HG03095 (cell line): ENCODE measurements around the gene OSBPL2.

Experiments used
- ATAC-seq: cut with Tn5 transposase; IDR thresholded peaks from one replicate; pipeline ENCODE4 v1.9.1; 2021; ENCODE audit warnings: moderate library complexity; ENCODE audit not compliant: unreplicated experiment

Gene OSBPL2

DNA sequence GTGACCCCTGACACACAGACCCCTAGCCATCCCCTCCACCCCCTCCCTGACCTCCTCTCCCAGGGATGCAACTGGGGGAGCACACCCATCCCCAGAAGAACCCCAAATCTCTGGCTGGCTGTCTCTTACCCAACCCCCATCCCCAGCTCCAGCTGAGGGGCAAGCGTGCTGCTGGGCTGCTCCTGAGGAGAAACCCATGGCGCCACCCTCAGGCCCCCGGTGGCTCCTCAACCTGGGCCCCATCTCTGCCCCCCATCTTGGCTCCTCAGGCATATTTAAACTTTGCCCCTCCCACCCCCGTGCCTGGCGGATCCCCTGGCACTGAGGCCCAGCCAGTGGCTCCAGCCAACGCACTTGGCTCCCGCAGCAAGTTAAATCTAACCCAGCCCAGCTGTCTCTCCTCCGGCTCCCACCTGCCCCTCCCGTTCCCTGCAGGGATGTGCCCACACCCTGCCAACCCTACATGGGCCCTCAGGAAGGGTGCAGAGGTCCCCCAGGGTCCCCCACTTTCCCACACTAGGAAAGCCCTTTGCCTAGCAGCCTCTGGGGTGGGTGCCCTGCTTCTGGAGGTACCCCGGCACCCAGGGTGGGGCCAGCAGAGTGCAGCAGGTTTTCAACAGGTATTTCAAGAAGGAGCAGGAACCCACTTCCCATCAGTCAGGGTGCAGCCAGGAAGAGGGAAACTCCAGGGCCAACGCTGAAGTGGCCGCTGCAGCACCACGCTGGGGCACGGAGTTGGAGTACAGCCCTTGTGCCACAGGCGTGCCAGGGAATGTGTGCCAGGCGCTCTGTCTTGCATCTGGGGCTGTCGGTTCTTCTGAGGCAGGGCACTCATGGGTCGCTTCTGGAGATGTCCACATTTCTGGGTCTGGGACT, 5.3 kb upstream of the OSBPL2 start:
- ATAC-seq, result no peak

DNA sequence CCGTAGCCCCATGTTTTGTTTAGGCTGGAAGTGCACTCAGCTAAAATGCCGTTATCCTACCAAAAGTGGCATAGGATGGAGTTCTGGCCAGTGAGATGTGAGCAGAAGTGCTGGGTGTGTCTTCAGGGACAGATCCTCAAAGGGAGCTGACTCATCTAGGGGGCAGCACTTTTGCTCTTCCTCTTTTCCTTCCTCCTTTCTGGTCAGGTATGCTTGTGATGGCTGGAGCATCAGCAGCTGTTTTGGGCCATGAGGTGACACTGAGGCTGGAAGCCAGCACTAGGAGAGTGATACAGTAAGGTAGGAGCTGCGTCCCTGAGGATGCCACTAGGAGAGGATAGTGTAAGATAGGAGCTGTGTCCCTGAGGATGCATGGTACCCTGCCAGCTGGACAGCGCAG, 4.6 kb upstream of the OSBPL2 start:
- no peak for ATAC-seq

- no peak for ATAC-seq
These were observed 4.0 kb upstream of the OSBPL2 start for GRCh38 chr20:62234339-62234738.

- ATAC-seq, result no peak
These were observed 3.1 kb upstream of the OSBPL2 start for GRCh38 chr20:62235001-62235776.

DNA sequence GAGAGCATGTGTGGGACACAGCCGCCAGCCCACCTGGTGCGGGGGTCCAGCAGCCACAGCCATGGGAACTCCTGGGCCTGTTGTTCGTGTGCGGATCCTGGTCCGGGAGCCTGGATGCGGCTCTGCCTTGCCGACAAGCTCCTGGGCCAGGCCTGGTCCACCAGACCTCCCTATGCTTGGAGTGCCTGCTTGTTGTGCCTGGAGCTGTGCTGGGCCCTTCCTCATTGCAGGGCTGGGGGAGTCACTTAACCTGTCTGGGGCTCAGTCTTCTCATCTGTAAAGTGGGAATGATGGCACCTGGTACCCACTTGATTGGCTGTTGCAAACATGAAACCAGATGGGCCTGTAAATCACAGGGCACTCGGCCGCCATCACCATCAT, 2.6 kb upstream of the OSBPL2 start:
- ATAC-seq, result no peak

DNA sequence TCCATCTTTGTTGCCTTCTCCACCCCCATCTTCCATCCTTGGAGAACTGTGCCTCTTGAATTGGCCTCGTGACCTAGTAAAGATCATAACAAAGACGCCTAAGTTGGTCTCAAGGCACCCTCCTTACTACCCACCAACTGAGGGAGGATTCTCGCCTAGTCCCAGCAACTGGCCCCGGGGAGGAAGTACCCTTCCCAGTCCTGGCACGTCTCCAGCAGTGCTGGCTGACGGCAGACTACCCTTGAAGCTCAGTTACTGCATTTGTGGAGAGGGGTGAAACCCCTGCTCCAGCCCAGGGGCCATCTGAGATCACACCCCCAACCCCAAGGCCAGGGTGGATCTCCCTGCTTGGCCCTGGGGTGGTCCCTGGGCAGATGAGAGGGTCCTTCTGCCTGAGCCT, 2.1 kb upstream of the OSBPL2 start:
- no peak for ATAC-seq

DNA sequence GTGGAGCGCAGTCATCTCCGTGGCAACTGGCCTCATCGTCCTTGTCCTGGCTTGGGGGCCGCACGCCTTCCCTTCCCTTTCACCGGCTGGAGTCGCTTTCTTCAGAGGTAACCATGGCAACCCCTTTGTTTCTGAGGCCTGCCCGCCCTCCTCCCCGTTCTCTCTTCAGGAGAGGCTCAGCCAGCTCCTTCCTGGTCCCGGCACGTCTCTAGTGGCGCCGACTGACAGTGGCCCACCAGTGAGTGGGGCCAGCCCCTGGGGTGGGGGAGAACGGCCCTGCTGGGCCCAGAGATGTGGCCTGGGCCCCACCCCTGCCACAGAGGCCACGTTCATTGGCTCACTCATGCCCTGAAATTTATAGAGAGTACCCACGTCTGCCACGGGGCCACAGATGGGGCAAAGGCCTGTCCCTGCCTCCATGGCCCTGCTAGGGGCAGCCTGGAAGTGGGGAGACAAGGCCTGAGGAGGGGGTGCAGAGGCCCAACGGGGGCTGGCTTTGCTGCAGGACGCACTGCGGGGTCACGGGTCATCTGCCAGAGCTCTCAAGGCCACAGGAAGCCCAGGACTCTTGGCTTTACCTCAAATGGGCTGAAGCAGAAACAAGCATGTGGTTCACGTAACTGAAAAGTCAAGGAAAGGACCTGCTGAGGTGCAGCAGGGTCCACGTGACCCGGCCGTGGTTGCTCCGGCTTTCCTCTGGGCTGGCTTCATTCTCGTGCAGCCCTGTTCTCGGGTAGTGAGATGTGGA, 1.4 kb upstream of the OSBPL2 start:
- ATAC-seq, result no peak

DNA sequence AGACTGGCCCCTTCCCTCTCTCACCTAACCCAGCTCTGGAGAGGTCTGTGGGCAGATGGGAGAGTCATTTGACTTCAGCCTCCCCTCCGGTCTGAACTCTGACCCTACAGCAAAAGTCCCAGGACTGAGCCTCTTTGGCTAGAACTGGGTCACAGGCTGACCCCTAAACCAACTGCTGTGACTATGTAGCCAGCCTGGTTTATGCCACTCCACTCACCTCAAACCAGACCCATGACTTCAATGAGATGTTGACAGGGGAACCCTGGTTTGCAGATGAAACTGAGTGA, 864 bp upstream of the OSBPL2 start:
- no peak for ATAC-seq

GRCh38 chr20:62238569-62239277, 402 bp downstream of the OSBPL2 start:
- ATAC-seq, result peak; percentile 1

- ATAC-seq, result no peak
These were observed 1.1 kb downstream of the OSBPL2 start for GRCh38 chr20:62239278-62239879.

DNA sequence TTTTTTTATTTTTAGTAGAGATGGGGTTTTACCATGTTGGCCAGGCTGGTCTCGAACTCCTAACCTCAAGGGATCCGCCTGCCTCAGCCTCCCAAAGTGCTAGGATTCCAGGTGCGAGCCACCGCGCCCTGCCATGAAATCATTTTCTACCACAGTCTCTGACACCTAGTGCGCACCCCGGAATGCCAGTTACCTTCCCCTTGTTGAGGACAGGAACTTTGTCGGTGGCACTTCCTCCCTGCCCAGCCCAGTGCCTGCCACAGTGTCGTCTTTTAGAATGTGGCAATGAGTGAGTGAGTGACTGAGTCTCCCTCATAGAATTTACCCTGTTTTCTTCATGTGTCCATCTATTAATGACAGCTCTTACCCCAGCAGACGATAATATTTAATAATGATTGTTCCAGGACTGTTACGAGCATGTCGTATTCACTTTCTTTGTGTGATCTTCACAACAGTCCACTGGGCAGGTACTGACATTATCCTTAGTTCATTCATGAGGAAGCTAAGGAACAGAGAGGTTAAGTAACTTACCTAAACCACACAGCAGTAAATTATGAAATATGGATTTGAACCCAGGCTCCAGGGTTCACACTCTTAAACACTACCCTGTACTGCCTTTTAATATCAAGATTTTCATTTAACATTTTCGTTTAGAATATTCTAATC, 1.8 kb downstream of the OSBPL2 start:
- no peak for ATAC-seq

- ATAC-seq, result no peak
These were observed 3.2 kb downstream of the OSBPL2 start for GRCh38 chr20:62241506-62241905.

DNA sequence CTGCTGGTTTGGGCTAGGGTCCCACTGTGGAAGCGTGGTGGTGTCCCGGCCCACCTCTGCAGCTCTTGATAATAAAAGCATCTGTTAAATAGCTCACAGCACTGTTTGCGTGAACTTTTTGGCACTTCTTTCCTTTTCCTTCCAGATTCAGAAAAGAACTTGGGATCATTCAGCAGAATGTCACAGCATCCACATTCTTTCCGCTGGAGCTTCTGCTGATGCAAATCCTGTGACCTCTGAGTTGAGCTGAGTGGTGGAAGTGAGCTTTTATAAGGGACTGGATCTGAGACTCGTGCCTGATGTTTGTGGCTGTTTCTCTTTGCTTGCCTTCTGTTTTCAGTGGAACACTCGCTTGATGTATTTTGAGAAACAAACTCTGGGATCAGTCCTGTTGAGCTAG, 3.9 kb downstream of the OSBPL2 start:
- ATAC-seq, result no peak

DNA sequence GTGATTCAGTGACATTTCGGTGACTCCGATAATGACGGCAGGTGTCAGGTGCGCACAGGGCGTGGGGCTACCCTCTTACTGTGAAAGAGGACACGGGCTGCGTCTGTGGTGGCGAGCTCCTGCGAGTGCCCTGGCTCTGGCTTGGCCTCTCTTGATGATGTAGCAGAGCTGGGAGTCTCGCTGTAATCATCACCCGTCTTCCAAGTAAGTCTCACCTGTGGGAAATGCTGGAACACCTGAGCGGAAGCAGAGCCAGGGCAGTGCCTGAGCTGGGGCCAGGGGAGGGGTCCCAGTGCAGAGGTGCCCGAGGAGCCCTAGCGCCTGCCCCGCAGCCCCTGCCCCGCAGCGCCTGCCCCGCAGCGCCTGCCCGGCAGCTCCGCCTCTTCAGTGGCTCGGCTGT, 4.8 kb downstream of the OSBPL2 start:
- no peak for ATAC-seq

DNA sequence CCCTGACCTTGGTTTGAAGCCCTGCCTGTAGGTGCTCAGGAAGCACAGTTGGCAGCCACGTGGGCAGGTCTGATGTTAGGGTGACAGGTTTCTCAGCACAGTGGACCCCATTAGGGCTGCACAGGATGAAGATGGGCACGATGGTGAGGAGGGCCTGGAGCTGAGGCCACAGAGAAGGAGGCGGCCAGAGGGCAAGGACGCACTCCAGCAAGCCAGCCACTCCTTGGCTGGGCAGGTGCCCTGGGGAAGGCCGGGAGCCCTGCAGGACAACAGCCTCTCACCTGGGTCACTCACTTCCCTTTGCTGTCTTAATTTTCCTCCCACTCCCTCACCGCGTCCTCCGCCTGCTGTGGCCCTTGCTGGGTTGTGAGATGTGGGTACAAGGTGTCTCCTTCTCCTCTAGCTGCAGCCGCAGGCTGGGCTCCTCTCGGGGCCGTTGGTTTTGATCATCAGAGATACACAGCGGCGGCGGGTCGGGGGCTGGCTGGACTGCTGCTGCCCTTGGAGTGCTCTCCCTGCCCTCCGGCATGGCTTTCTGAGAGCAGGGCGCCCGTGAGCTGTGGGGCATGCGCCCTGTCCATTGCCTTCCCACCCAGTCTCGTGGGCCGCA, 5.7 kb downstream of the OSBPL2 start:
- ATAC-seq, result no peak

- ATAC-seq, result no peak
These were observed 6.4 kb downstream of the OSBPL2 start for GRCh38 chr20:62244644-62245108.

DNA sequence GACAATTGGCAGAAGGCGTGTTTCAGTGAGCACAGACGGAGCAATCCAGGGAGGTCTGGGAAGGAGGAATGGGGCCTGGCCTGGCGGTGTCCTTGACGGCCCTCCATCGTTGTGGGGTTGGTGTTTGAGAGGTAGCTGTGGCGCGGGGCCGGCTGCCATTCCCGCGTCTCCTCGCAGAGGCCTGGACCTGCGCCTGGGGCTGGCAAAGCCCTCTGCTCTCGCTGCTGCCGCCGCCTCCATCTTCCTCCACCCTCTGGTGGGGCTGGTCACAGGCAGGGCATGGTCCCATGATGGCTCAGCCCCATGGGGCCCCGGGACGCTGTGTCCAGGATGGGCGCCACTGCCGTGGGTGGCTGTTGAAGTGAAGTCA, 7.6 kb downstream of the OSBPL2 start:
- no peak for ATAC-seq

GRCh38 chr20:62246431-62246830, 8.1 kb downstream of the OSBPL2 start:
- no peak for ATAC-seq

- no peak for ATAC-seq
These were observed 8.7 kb downstream of the OSBPL2 start for GRCh38 chr20:62246872-62247652.
